SU-DHL-6 (cell line): Measurements from ENCODE around the gene NFIB.

Experiments
- H2AFZ ChIP-seq: fragments of 200-600 bp; sonication (generic); 2 replicates; pipeline ENCODE4 v1.6.1; 2014; ENCODE audit warnings: low read depth, mild to moderate bottlenecking, moderate library complexity, mixed read lengths, antibody characterized with exemption, low read length; ENCODE audit not compliant: severe bottlenecking
- H3F3A ChIP-seq: fragments of 200-600 bp; shearing (Covaris generic); 2 replicates; pipeline ENCODE4 v1.6.0; 2016; ENCODE audit warnings: antibody characterized with exemption, mild to moderate bottlenecking; ENCODE audit not compliant: insufficient read depth
- H3K27ac ChIP-seq: fragments of 200-600 bp; sonication (generic); 2 replicates; pipeline ENCODE4 v1.5.1; 2016; ENCODE audit warnings: low read depth, mild to moderate bottlenecking, low read length, moderate library complexity, mixed read lengths
- H3K27me3 ChIP-seq: fragments of 200-600 bp; sonication (generic), shearing (Covaris generic); 2 replicates; pipeline ENCODE4 v1.6.0; 2014; ENCODE audit warnings: mild to moderate bottlenecking, low read length
- H3K36me3 ChIP-seq: fragments of 200-600 bp; sonication (generic); 2 replicates; pipeline ENCODE4 v1.6.1; 2014; ENCODE audit warnings: mild to moderate bottlenecking, low read length, mixed read lengths
- H3K4me2 ChIP-seq: fragments of 300-600, 200-600 bp; shearing (Covaris generic), sonication (generic); 2 replicates; pipeline ENCODE4 v1.6.0; 2014; ENCODE audit warnings: low read length, low read depth, mild to moderate bottlenecking; ENCODE audit not compliant: poor library complexity, severe bottlenecking
- H3K4me3 ChIP-seq: fragments of 200-600 bp; sonication (generic); 2 replicates; pipeline ENCODE4 v1.5.1; 2014; ENCODE audit warnings: antibody characterized with exemption, low read length, mild to moderate bottlenecking, mixed read lengths; ENCODE audit not compliant: insufficient read depth, poor library complexity, severe bottlenecking
- H3K79me2 ChIP-seq: fragments of 200-600 bp; sonication (generic); 2 replicates; pipeline ENCODE4 v1.6.1; 2014; ENCODE audit warnings: mild to moderate bottlenecking, low read length, moderate library complexity; ENCODE audit not compliant: insufficient read depth
- H3K9ac ChIP-seq: fragments of 200-600 bp; sonication (generic); 2 replicates; pipeline ENCODE4 v1.7.0; 2014; ENCODE audit warnings: mild to moderate bottlenecking, low read length
- H3K9me2 ChIP-seq: fragments of 200-600 bp; sonication (generic); replicated peaks from 2 replicates; pipeline ENCODE4 v1.6.1; 2014; ENCODE audit warnings: low read length; ENCODE audit not compliant: insufficient read depth
- H3K9me3 ChIP-seq: fragments of 200-600 bp; sonication (generic); 2 replicates; pipeline ENCODE4 v1.6.1; 2014; ENCODE audit warnings: low read length, mixed read lengths; ENCODE audit not compliant: insufficient read depth
- H4K20me1 ChIP-seq: fragments of 200-600 bp; sonication (generic); 2 replicates; pipeline ENCODE4 v1.6.1; 2014; ENCODE audit warnings: low read depth, mild to moderate bottlenecking, antibody characterized with exemption, low read length, moderate library complexity, mixed read lengths
- CTCF ChIP-seq: fragments of 200-600 bp; sonication (generic); IDR thresholded peaks from one replicate; pipeline ENCODE4 v1.5.1; 2017; ENCODE audit warnings: antibody characterized with exemption, mild to moderate bottlenecking, low read length, moderate library complexity; ENCODE audit not compliant: insufficient read depth, poor library complexity, severe bottlenecking
- EZH2phosphoT487 ChIP-seq: fragments of 200-600 bp; sonication (generic), shearing (Covaris generic); conservative IDR thresholded peaks from 2 replicates; pipeline ENCODE4 v1.6.1; 2018; ENCODE audit warnings: mild to moderate bottlenecking, antibody characterized with exemption, low read length, moderate library complexity, mixed read lengths

NFIB gene

GRCh38 chr9:14277761-14278160, 36.2 kb downstream of the NFIB start:
- Histone ChIP-seq H3K27me3 (no peaks in the 10 kb centered on the region), H3K9ac (no peak overlapping the region), H4K20me1 (no peaks in the 10 kb centered on the region), H3K4me2 (no peak overlapping the region), H3K9me3 (no peaks in the 10 kb centered on the region), H3K36me3 (no peaks in the 10 kb centered on the region), H2AFZ (no peak overlapping the region), H3F3A (no peaks in the 10 kb centered on the region), H3K27ac (no peak overlapping the region), H3K9me2 (no peaks in the 10 kb centered on the region), H3K79me2 (no peaks in the 10 kb centered on the region), H3K4me3 (no peak overlapping the region)
- TF ChIP-seq EZH2phosphoT487 (no peak), CTCF (no peak)

- TF ChIP-seq CTCF = no peak
- no peak for TF ChIP-seq EZH2phosphoT487
- Histone ChIP-seq H3K4me2 (no peak overlapping the region), H3F3A (no peaks in the 10 kb centered on the region), H4K20me1 (no peaks in the 10 kb centered on the region), H3K36me3 (no peaks in the 10 kb centered on the region), H3K4me3 (no peak overlapping the region), H3K79me2 (no peaks in the 10 kb centered on the region), H3K27me3 (no peaks in the 10 kb centered on the region), H2AFZ (no peak overlapping the region), H3K9me2 (no peaks in the 10 kb centered on the region), H3K9ac (no peak overlapping the region), H3K9me3 (no peaks in the 10 kb centered on the region), H3K27ac (no peak overlapping the region)
These were observed 36.7 kb downstream of the NFIB start for GRCh38 chr9:14277244-14277643.

GRCh38 chr9:14275331-14275730, 38.6 kb downstream of the NFIB start:
- no peaks in the 10 kb centered on the region for H3F3A ChIP-seq
- H3K9ac ChIP-seq = no peak overlapping the region
- H3K9me3 ChIP-seq = no peaks in the 10 kb centered on the region
- H3K4me2 ChIP-seq = no peak overlapping the region
- no peaks in the 10 kb centered on the region for H3K9me2 ChIP-seq
- no peaks in the 10 kb centered on the region for H3K27me3 ChIP-seq
- H2AFZ ChIP-seq = no peak overlapping the region
- H3K4me3 ChIP-seq = no peak overlapping the region
- H3K27ac ChIP-seq = no peak overlapping the region
- TF ChIP-seq EZH2phosphoT487 (no peak), CTCF (no peak)
- H4K20me1 ChIP-seq = no peaks in the 10 kb centered on the region
- H3K79me2 ChIP-seq = no peaks in the 10 kb centered on the region
- H3K36me3 ChIP-seq = no peaks in the 10 kb centered on the region
